Measurements from ENCODE around the gene CKB. TPM values are rescaled to one million over a fixed set of nuclear protein-coding genes. Genes with fewer than 3 reads are reported as not detected.

The CKB gene
- total RNA-seq, 4 donors from 2014 or later = 75.6 to 249 (median 141) TPM

DNA sequence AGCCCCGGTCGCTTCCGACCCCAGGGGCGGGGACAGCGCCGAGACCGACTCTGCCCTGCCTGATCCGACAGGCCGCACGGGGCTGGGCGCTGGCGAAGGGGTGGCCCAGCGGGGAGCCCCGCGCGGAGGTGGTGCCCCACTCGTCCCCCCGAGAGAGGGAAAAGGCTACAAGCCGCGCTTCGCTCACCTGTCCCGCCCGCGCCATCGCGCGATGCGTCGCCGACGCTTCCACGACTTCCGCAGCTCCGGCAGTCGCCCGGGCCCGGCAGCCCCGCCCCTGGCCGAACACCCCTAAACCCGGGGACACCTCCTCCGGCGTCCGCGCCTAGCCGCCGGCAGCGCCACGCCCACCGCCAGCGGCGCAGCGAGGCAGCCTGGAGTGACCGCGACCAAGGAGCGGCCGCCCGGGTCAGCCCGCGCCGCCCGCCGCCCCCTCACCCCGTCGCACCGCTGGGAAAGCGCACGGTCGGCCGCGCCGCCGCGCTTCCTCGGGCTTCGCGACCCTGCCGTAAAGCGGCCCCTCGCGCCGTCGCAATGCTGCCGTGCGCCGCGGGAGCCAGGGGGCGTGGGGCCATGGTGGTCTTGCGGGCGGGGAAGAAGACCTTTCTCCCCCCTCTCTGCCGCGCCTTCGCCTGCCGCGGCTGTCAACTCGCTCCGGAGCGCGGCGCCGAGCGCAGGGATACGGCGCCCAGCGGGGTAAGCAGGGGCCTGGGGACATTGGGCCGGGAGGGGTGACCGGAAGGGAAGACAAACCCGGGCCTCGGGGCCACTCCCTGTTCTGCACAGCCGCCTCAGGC, 40.0 kb upstream of the CKB start, which contains the start of the genes BAG5 and COA8:
Gene BAG5 (minus strand): TSS at position 229 of the 797 bp plus-strand sequence. CDS start 1,493 bp downstream, outside the sequence.
Gene COA8 (plus strand): TSS at position 532 of the 797 bp plus-strand sequence. CDS start 42 bp downstream, at position 574.
- H3K27ac ChIP-seq = peak within 1 kb of the TSS; percentile 83 to 95 (median 92)
- no peaks in the 10 kb centered on the region for H3K27me3 ChIP-seq
- no peaks in the 10 kb centered on the region for H3K9me3 ChIP-seq
- H3K4me3 ChIP-seq = peak within 1 kb of the TSS; percentile 91 to 99 (median 98)
- peak; percentile 28 to 63 for TF ChIP-seq POLR2A (IDR thresholded peaks at IDR 0.05)
- TF ChIP-seq, protein P1, sequence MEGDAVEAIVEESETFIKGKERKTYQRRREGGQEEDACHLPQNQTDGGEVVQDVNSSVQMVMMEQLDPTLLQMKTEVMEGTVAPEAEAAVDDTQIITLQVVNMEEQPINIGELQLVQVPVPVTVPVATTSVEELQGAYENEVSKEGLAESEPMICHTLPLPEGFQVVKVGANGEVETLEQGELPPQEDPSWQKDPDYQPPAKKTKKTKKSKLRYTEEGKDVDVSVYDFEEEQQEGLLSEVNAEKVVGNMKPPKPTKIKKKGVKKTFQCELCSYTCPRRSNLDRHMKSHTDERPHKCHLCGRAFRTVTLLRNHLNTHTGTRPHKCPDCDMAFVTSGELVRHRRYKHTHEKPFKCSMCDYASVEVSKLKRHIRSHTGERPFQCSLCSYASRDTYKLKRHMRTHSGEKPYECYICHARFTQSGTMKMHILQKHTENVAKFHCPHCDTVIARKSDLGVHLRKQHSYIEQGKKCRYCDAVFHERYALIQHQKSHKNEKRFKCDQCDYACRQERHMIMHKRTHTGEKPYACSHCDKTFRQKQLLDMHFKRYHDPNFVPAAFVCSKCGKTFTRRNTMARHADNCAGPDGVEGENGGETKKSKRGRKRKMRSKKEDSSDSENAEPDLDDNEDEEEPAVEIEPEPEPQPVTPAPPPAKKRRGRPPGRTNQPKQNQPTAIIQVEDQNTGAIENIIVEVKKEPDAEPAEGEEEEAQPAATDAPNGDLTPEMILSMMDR (IDR thresholded peaks at IDR 0.05) = peak in 3 of 5 experiments; percentile 18 to 73 (median 54)
- peak in 1 of 2 donors; percentile 82 for TF ChIP-seq EP300 (IDR thresholded peaks at IDR 0.05)
- peaks cover 0 to 17% (median 0%) of the 10 kb centered on the region in 3 donors for H3K36me3 ChIP-seq
- H3K4me1 ChIP-seq = peaks cover 4 to 79% (median 44%) of the 10 kb centered on the region in 4 donors
- WGBS, 2 donors = 1 to 2% methylated on average over 13 to 71 of the region's 109 CpGs
- peak in 1 of 2 donors; percentile 65 for DNase-seq (ENCODE audit: low spot score in 2 of 2)

DNA sequence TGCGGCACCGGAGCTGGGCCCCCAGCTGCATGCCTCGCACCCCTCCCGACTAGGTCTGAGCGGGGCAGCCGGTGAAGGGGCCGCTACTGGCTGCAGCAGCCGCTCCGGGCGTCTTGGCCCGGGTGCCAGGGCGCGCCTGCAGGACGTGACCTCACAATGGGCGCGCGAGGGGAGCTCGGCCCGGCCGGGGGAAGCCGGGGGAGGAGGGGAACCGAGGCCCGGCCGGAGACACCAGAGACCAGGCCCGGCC, 39.5 kb upstream of the CKB start:
- no peak for DNase-seq (ENCODE audit: low spot score in 2 of 2)
- Histone ChIP-seq H3K4me1 (peaks cover 4 to 84% (median 48%) of the 10 kb centered on the region in 4 donors), H3K36me3 (peaks cover 0 to 17% (median 0%) of the 10 kb centered on the region in 3 donors), H3K4me3 (peak overlapping the region; percentile 91 to 99 (median 98)), H3K9me3 (no peaks in the 10 kb centered on the region), H3K27me3 (no peaks in the 10 kb centered on the region), H3K27ac (peak overlapping the region; percentile 83 to 95 (median 92))
- TF ChIP-seq EP300 (IDR thresholded peaks at IDR 0.05) (no peak), POLR2A (IDR thresholded peaks at IDR 0.05) (no peak)
- TF ChIP-seq, protein P1 (IDR thresholded peaks at IDR 0.05) = no peak
- WGBS, 2 donors = 1 to 2% methylated on average over 15 to 16 of the region's 25 CpGs

DNA sequence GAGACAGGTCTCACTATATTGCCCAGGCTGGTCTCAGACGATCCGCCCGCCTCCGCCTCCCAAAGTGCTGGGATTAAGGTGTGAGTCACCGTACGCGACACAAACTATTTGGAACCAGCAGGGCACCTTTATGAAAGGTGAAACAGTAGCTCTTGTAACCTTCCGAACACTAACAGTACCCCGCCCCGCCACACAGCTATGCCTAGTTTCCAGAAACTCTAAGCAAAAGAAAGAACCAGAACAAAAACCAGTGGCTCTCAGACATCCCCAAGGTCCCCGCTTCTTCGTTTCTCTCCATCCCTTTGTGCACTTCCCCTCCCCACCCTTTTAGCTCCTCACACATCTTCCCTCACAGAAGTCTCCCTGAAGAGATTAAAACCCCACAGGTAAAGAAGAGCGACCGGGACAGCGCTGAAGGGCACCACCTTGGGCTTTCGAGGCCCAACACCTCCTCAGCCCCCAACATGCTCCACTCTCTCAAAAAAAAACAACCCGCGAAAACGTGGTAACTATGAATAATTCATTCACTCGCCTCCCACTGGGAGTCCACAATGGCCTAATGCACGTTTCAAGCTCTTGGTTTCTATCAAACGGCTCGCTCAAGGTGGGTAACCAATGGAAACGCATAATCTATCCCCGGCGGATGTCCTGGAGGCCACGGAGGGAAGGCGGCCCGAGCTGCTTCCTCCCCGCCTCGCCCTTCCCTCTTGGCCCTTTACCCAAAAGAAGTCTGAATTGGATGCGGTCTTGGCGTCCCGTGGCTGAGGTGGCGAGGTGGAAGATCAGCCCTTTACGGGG, 39.0 kb upstream of the CKB start:
- peaks cover 4 to 85% (median 52%) of the 10 kb centered on the region in 4 donors for H3K4me1 ChIP-seq

DNA sequence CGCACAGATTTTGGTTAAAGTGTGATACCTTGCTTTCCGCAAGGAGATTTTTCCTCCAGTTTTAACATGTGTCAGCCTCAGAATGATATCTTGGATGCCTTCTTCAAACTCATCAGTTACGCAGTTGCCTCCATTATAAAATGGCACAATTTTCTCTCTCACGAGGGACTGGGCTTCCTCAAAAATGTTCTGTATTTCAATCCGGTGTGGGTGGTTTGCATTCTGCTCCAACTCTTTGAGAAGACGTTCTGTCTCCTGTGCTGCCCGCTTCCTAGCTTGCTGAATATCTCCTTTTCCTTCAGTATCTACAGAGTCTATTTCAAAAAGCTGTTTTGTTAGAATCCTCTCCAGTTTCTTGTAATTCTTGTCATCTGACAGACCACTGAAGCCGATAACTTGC, 38.1 kb upstream of the CKB start:
- DNase-seq (ENCODE audit: low spot score in 2 of 2) = no peak

More for the DNA sequence above, 39.0 kb upstream of the CKB start:
- H3K9me3 ChIP-seq = no peaks in the 10 kb centered on the region
- no peaks in the 10 kb centered on the region for H3K27me3 ChIP-seq
- H3K27ac ChIP-seq = peak overlapping the region; percentile 83 to 95 (median 92)
- DNase-seq (ENCODE audit: low spot score in 2 of 2) = no peak
- WGBS, 2 donors = 7 to 9% methylated on average over 31 to 34 of the region's 36 CpGs
- peaks cover 0 to 17% (median 0%) of the 10 kb centered on the region in 3 donors for H3K36me3 ChIP-seq
- peak overlapping the region; percentile 91 to 99 (median 98) for H3K4me3 ChIP-seq
- no peak for TF ChIP-seq EP300 (IDR thresholded peaks at IDR 0.05)
- TF ChIP-seq, protein P1 (IDR thresholded peaks at IDR 0.05) = no peak
- no peak for TF ChIP-seq POLR2A (IDR thresholded peaks at IDR 0.05)

More for the DNA sequence above, 38.1 kb upstream of the CKB start:
- no peaks in the 10 kb centered on the region for H3K27me3 ChIP-seq
- TF ChIP-seq POLR2A (IDR thresholded peaks at IDR 0.05) (peak in 1 of 2 donors; percentile 9), EP300 (IDR thresholded peaks at IDR 0.05) (no peak)
- TF ChIP-seq, protein P1 (IDR thresholded peaks at IDR 0.05) = no peak
- H3K9me3 ChIP-seq = no peaks in the 10 kb centered on the region
- 60 to 64% methylated on average over 8 of the region's 8 CpGs for WGBS, 2 donors
- H3K4me3 ChIP-seq = peak overlapping the region in 2 of 4 donors; percentile 97 to 99
- peaks cover 0 to 17% (median 0%) of the 10 kb centered on the region in 3 donors for H3K36me3 ChIP-seq
- peaks cover 4 to 83% (median 52%) of the 10 kb centered on the region in 4 donors for H3K4me1 ChIP-seq
- H3K27ac ChIP-seq = peak overlapping the region in 3 of 4 donors; percentile 22 to 95 (median 94)
